OCI-LY1 (cell line): Measurements from ENCODE around the gene SLC28A1.

Experiments
- H2AFZ ChIP-seq: fragments of 200-600 bp; sonication (generic), shearing (Covaris generic); 2 replicates; pipeline ENCODE4 v1.6.0; 2014; ENCODE audit warnings: antibody characterized with exemption, mild to moderate bottlenecking, low read length
- H3F3A ChIP-seq: fragments of 200-600 bp; sonication (generic), shearing (Covaris generic); 2 replicates; pipeline ENCODE4 v1.6.0; 2014; ENCODE audit warnings: mild to moderate bottlenecking, antibody characterized with exemption, low read length, moderate library complexity; ENCODE audit not compliant: insufficient read depth
- H3K27ac ChIP-seq: fragments of 200-600 bp; sonication (generic); 2 replicates; pipeline ENCODE4 v1.5.1; 2014; ENCODE audit warnings: low read length, mixed run types, mild to moderate bottlenecking, low read depth; ENCODE audit not compliant: poor library complexity, severe bottlenecking
- H3K27me3 ChIP-seq: fragments of 200-600 bp; sonication (generic); 2 replicates; pipeline ENCODE4 v1.6.0; 2014; ENCODE audit warnings: antibody characterized with exemption, mild to moderate bottlenecking, low read length, moderate library complexity; ENCODE audit not compliant: insufficient read depth
- H3K36me3 ChIP-seq: fragments of 200-600 bp; sonication (generic); 2 replicates; pipeline ENCODE4 v1.6.1; 2014; ENCODE audit warnings: mild to moderate bottlenecking, antibody characterized with exemption, low read length, moderate library complexity, mixed read lengths; ENCODE audit not compliant: insufficient read depth
- H3K4me1 ChIP-seq: fragments of 200-600 bp; sonication (generic); 2 replicates; pipeline ENCODE4 v1.5.1; 2014; ENCODE audit warnings: mild to moderate bottlenecking, low read length, moderate library complexity; ENCODE audit not compliant: insufficient read depth, severe bottlenecking
- H3K4me2 ChIP-seq: fragments of 200-600 bp; sonication (generic), shearing (Covaris generic); 2 replicates; pipeline ENCODE4 v1.6.1; 2014; ENCODE audit warnings: low read length
- H3K4me3 ChIP-seq: fragments of 200-600 bp; sonication (generic); 2 replicates; pipeline ENCODE4 v1.5.1; 2014; ENCODE audit warnings: low read length, low read depth, mild to moderate bottlenecking, mixed read lengths; ENCODE audit not compliant: poor library complexity, severe bottlenecking
- H3K79me2 ChIP-seq: fragments of 200-600 bp; shearing (Covaris generic); 2 replicates; pipeline ENCODE4 v1.6.1; 2016; ENCODE audit warnings: mixed run types, low read length, mixed read lengths; ENCODE audit not compliant: insufficient read depth
- H3K9ac ChIP-seq: fragments of 200-600 bp; sonication (generic), shearing (Covaris generic); 2 replicates; pipeline ENCODE4 v1.6.1; 2014; ENCODE audit warnings: mild to moderate bottlenecking, low read length, mixed read lengths
- H3K9me2 ChIP-seq: fragments of 200-600 bp; sonication (generic), shearing (Covaris generic); 2 replicates; pipeline ENCODE4 v1.6.1; 2014; ENCODE audit warnings: low read depth, mild to moderate bottlenecking, low read length, mixed read lengths
- H3K9me3 ChIP-seq: fragments of 200-600 bp; shearing (Covaris generic); 2 replicates; pipeline ENCODE4 v1.6.1; 2014; ENCODE audit warnings: low read length, mixed read lengths
- H4K20me1 ChIP-seq: fragments of 200-600 bp; sonication (generic), shearing (Covaris generic); 2 replicates; pipeline ENCODE4 v1.6.0; 2016; ENCODE audit warnings: mild to moderate bottlenecking, low read length; ENCODE audit not compliant: insufficient read depth
- EZH2 ChIP-seq: fragments of 200-600 bp; sonication (generic), shearing (Covaris generic); IDR thresholded peaks from 2 replicates; pipeline ENCODE4 v1.8.0; 2017; ENCODE audit warnings: borderline replicate concordance, mixed run types, mild to moderate bottlenecking, antibody characterized with exemption, low read length, moderate library complexity, mixed read lengths
- TF ChIP-seq, protein P1 (sequence below): fragments of 200-600 bp; sonication (generic), shearing (Covaris generic); IDR thresholded peaks from 2 replicates; pipeline ENCODE4 v1.5.1; 2017; ENCODE audit warnings: mild to moderate bottlenecking, antibody characterized with exemption, low read length, moderate library complexity, mixed read lengths

The SLC28A1 gene

GRCh38 chr15:84879088-84879780, 5.2 kb upstream of the SLC28A1 start:
- Histone ChIP-seq H3K4me1 (no peaks in the 10 kb centered on the region), H3K79me2 (no peaks in the 10 kb centered on the region), H3K9me3 (no peaks in the 10 kb centered on the region), H3K27me3 (no peaks in the 10 kb centered on the region; the same call in 1 of the 2 replicates), H3K27ac (no peak overlapping the region), H3K9ac (no peak overlapping the region), H2AFZ (no peak overlapping the region), H3K4me2 (no peak overlapping the region), H3K36me3 (no peaks in the 10 kb centered on the region), H3F3A (no peaks in the 10 kb centered on the region), H4K20me1 (no peaks in the 10 kb centered on the region), H3K9me2 (no peaks in the 10 kb centered on the region), H3K4me3 (no peak overlapping the region)
- no peak for TF ChIP-seq EZH2
- TF ChIP-seq, protein P1, sequence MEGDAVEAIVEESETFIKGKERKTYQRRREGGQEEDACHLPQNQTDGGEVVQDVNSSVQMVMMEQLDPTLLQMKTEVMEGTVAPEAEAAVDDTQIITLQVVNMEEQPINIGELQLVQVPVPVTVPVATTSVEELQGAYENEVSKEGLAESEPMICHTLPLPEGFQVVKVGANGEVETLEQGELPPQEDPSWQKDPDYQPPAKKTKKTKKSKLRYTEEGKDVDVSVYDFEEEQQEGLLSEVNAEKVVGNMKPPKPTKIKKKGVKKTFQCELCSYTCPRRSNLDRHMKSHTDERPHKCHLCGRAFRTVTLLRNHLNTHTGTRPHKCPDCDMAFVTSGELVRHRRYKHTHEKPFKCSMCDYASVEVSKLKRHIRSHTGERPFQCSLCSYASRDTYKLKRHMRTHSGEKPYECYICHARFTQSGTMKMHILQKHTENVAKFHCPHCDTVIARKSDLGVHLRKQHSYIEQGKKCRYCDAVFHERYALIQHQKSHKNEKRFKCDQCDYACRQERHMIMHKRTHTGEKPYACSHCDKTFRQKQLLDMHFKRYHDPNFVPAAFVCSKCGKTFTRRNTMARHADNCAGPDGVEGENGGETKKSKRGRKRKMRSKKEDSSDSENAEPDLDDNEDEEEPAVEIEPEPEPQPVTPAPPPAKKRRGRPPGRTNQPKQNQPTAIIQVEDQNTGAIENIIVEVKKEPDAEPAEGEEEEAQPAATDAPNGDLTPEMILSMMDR, result no peak

GRCh38 chr15:84880007-84880406, 4.5 kb upstream of the SLC28A1 start:
- no peaks in the 10 kb centered on the region for H4K20me1 ChIP-seq
- no peaks in the 10 kb centered on the region for H3F3A ChIP-seq
- no peak overlapping the region for H3K27ac ChIP-seq
- H3K27me3 ChIP-seq, result no peaks in the 10 kb centered on the region
- H3K9ac ChIP-seq, result no peak overlapping the region
- H3K36me3 ChIP-seq, result no peaks in the 10 kb centered on the region
- H3K4me2 ChIP-seq, result no peak overlapping the region
- TF ChIP-seq, protein P1, result no peak
- no peak for TF ChIP-seq EZH2
- no peaks in the 10 kb centered on the region for H3K79me2 ChIP-seq
- no peak overlapping the region for H2AFZ ChIP-seq
- H3K4me3 ChIP-seq, result no peak overlapping the region
- no peaks in the 10 kb centered on the region for H3K9me3 ChIP-seq
- no peaks in the 10 kb centered on the region for H3K4me1 ChIP-seq
- H3K9me2 ChIP-seq, result no peaks in the 10 kb centered on the region

DNA sequence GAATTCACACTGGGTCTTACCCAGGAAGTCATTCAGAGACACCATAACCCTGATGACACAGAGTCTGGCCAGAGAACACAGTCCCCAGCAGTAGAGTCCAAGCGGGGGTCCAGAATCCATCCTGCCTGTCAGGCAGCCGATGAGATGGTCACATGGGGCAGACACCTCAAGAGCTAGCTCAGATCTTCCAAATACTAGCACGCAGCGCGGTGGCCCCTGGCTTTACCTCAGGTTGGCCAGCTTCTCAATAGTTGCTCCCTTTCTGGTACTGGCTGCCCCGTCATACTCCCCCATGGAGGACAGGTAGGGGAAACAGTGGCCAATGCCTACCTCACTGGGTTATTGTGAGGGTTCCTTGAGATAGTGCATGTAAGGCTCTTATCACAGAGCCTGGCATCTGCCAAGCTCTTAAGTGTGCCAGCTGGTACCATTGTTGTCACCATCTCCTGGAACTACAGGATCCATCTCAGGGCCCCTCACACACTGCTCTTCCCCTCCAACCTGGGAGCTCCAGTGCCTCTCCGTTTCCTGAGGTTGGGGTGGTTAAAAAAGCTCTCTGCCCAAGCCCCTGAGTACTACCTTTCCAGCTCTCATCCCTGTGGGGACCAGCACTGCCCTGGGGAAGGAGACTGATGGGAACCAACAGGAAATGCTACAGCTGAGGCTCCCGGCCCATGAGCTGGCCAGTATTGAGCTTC, 3.5 kb upstream of the SLC28A1 start:
- Histone ChIP-seq H3K4me1 (no peaks in the 10 kb centered on the region), H3K27me3 (no peaks in the 10 kb centered on the region), H4K20me1 (no peaks in the 10 kb centered on the region), H3K9ac (no peak overlapping the region), H3K4me3 (no peak overlapping the region), H3K9me3 (no peaks in the 10 kb centered on the region), H3K79me2 (no peaks in the 10 kb centered on the region), H2AFZ (no peak overlapping the region), H3K27ac (no peak overlapping the region), H3K36me3 (no peaks in the 10 kb centered on the region), H3K9me2 (no peaks in the 10 kb centered on the region), H3K4me2 (no peak overlapping the region), H3F3A (no peaks in the 10 kb centered on the region)
- TF ChIP-seq, protein P1, result no peak
- no peak for TF ChIP-seq EZH2
